Endodermal cell (in vitro differentiated cells): ENCODE measurements around the gene IL18. TPM values are rescaled to one million over a fixed set of nuclear protein-coding genes. Genes with fewer than 3 reads are reported as not detected.

Source experiments
- DNase-seq: peaks from one replicate; pipeline ENCODE4 v3.0.0-alpha.2; 2017
- H3K27ac ChIP-seq: 2 replicates; pipeline ENCODE4 v1.5.1; 2013; ENCODE audit warnings: mild to moderate bottlenecking, low read depth, low read length, moderate library complexity
- H3K27me3 ChIP-seq: 2 replicates; pipeline ENCODE4 v1.6.1; 2013; ENCODE audit warnings: mild to moderate bottlenecking, low read length, moderate library complexity; ENCODE audit not compliant: insufficient read depth, control insufficient read depth, poor library complexity, severe bottlenecking
- H3K36me3 ChIP-seq: 2 replicates; pipeline ENCODE4 v1.7.0; 2013; ENCODE audit warnings: mild to moderate bottlenecking, low read length, moderate library complexity; ENCODE audit not compliant: control insufficient read depth, insufficient read depth
- H3K4me1 ChIP-seq: one replicate; pipeline ENCODE4 v1.7.0; 2013; ENCODE audit warnings: low read length; ENCODE audit not compliant: control insufficient read depth, insufficient read depth
- H3K4me3 ChIP-seq: 2 replicates; pipeline ENCODE4 v1.5.1; 2013; ENCODE audit warnings: mild to moderate bottlenecking, low read length, moderate library complexity
- H3K9ac ChIP-seq: 2 replicates; pipeline ENCODE4 v1.6.1; 2013; ENCODE audit warnings: mild to moderate bottlenecking, low read length, moderate library complexity; ENCODE audit not compliant: poor library complexity, severe bottlenecking; ENCODE audit errors: extremely low read depth
- H3K9me3 ChIP-seq: 2 replicates; pipeline ENCODE4 v1.6.1; 2013; ENCODE audit warnings: mild to moderate bottlenecking, low read length, moderate library complexity; ENCODE audit not compliant: control insufficient read depth
- H3K27ac Mint-ChIP-seq: 2 replicates; pipeline ENCODE4 v1.8.0; 2020; ENCODE audit warnings: mixed read lengths
- H3K27me3 Mint-ChIP-seq: 2 replicates; pipeline ENCODE4 v1.8.0; 2021; ENCODE audit warnings: mild to moderate bottlenecking, mixed read lengths; ENCODE audit not compliant: insufficient read depth
- H3K36me3 Mint-ChIP-seq: 2 replicates; pipeline ENCODE4 v1.8.0; 2020; ENCODE audit warnings: low read depth, mixed read lengths
- H3K4me1 Mint-ChIP-seq: 2 replicates; pipeline ENCODE4 v1.8.0; 2020; ENCODE audit warnings: mixed read lengths
- H3K4me3 Mint-ChIP-seq: 2 replicates; pipeline ENCODE4 v1.8.0; 2020; ENCODE audit warnings: mild to moderate bottlenecking, moderate library complexity, mixed read lengths
- H3K9me3 Mint-ChIP-seq: 2 replicates; pipeline ENCODE4 v1.8.0; 2020; ENCODE audit warnings: mild to moderate bottlenecking, mixed read lengths
- WGBS, 2 experiments: methylation state at CpG; one replicate each; pipeline versions ENCODE4 v1.1.5 to v1.1.7; 2013; ENCODE audit warnings: missing lambda C conversion rate in 2 of 2, mixed read lengths in 1 of 2; ENCODE audit not compliant: insufficient coverage in 1 of 2, insufficient read length in 1 of 2; 5-methylcytosine and 5-hydroxymethylcytosine counted together
- total RNA-seq, 2 donors: library from RNA; stranded (reverse); fragmentation: NEBNext Ultra II Directional in 1 of 2; extraction: Animal tissue kit (Norgen Biotek cat#: 25700) in 1 of 2; gene quantifications; 2 replicates in 1 of 2; 3 replicates in 1 of 2; pipeline ENCODE4 v1.2.1, GENCODE V29; 2021
- TF ChIP-seq, protein P1 (sequence below): fragments of 200-600 bp; sonication (generic); conservative IDR thresholded peaks from 2 replicates; pipeline ENCODE4 v1.5.0; 2021; ENCODE audit warnings: antibody characterized with exemption, mild to moderate bottlenecking

Gene IL18
- total RNA-seq, 2 donors from 2014 or later, result 1.00 TPM; not detected in 1

DNA sequence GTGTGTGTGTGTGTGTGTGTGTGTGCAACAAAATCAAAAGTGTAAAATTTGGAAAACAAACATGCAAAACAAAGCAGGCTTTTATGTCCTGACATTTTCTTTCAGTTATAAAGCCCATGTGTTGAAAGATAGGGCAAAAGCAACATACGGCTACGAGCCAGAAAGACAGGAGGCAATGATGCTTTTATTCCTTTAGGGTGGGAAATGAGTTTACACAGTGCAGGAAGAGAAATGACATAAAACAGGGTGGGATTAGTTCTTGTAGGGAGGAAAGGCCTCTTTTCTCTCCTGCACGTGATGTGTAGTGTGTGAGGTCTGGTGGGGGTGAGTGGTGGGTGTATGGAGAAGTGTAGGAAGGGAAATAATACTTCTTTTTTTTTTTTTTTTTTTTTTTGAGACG lies 29.4 kb downstream of the IL18 start:
- Histone ChIP-seq H3K36me3 (no peaks in the 10 kb centered on the region), H3K4me3 (no peak overlapping the region), H3K4me1 (no peaks in the 10 kb centered on the region), H3K27me3 (no peaks in the 10 kb centered on the region), H3K9me3 (no peaks in the 10 kb centered on the region), H3K9ac (no peak overlapping the region), H3K27ac (no peak overlapping the region)
- H3K27ac Mint-ChIP-seq, result no peak overlapping the region
- no peaks in the 10 kb centered on the region for H3K9me3 Mint-ChIP-seq
- WGBS, 2 experiments, result 91 to 100% methylated on average over 2 of the region's 4 CpGs
- no peak overlapping the region for H3K4me3 Mint-ChIP-seq
- no peak for DNase-seq
- H3K4me1 Mint-ChIP-seq, result no peaks in the 10 kb centered on the region
- TF ChIP-seq, protein P1, sequence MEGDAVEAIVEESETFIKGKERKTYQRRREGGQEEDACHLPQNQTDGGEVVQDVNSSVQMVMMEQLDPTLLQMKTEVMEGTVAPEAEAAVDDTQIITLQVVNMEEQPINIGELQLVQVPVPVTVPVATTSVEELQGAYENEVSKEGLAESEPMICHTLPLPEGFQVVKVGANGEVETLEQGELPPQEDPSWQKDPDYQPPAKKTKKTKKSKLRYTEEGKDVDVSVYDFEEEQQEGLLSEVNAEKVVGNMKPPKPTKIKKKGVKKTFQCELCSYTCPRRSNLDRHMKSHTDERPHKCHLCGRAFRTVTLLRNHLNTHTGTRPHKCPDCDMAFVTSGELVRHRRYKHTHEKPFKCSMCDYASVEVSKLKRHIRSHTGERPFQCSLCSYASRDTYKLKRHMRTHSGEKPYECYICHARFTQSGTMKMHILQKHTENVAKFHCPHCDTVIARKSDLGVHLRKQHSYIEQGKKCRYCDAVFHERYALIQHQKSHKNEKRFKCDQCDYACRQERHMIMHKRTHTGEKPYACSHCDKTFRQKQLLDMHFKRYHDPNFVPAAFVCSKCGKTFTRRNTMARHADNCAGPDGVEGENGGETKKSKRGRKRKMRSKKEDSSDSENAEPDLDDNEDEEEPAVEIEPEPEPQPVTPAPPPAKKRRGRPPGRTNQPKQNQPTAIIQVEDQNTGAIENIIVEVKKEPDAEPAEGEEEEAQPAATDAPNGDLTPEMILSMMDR, result no peak
- no peaks in the 10 kb centered on the region for H3K36me3 Mint-ChIP-seq
- H3K27me3 Mint-ChIP-seq, result no peaks in the 10 kb centered on the region

DNA sequence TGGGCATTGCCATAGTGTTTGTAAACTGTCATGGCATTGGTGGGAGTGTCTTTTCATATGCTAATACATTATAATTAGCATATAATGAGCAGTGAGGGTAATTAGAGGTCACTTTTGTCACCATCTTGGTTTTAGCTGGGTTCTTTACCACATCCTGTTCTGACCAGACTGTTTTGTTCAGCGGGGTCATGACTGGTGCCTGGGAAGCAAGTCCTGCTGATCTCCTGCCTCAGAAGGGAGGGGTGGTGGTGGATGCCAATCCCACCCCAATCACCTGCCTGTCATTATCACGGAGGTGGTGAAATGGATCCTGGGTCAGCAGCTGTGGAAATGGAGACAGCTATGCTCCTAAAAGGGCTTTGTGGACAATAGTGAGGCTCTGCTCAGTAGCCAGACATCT lies 31.2 kb downstream of the IL18 start:
- H3K27me3 ChIP-seq, result no peaks in the 10 kb centered on the region
- H3K9ac ChIP-seq, result no peak overlapping the region
- Mint-ChIP-seq H3K27me3 (no peaks in the 10 kb centered on the region), H3K4me3 (no peak overlapping the region), H3K9me3 (no peaks in the 10 kb centered on the region), H3K27ac (no peak overlapping the region), H3K36me3 (no peaks in the 10 kb centered on the region), H3K4me1 (no peaks in the 10 kb centered on the region)
- H3K9me3 ChIP-seq, result no peaks in the 10 kb centered on the region
- TF ChIP-seq, protein P1, result no peak
- no peak overlapping the region for H3K27ac ChIP-seq
- WGBS, 2 experiments, result 82 to 100% methylated on average over 1 to 2 of the region's 2 CpGs
- no peak for DNase-seq
- H3K36me3 ChIP-seq, result no peaks in the 10 kb centered on the region
- H3K4me3 ChIP-seq, result no peak overlapping the region
- H3K4me1 ChIP-seq, result no peaks in the 10 kb centered on the region

DNA sequence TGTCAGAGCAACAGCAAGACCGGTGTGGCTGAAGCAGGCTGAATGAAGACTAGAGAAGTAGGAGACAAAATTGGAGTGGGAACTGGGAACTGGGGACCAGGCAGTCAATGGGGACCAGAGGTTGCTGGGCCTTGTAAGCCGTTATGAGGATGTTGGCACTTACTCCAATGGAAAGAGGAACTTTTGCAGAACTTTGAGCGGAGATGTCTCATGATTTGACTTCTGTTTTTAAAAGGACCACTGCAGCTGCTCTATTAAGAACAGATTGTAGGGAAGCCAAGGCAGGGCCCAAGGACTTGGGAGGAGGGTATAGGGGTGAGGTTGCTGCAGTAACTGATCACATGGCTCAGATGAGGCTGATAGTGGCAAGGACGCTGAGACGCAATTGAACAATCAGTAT lies 34.2 kb downstream of the IL18 start:
- H3K4me1 ChIP-seq, result no peaks in the 10 kb centered on the region
- H3K36me3 ChIP-seq, result no peaks in the 10 kb centered on the region
- H3K4me3 Mint-ChIP-seq, result no peak overlapping the region
- no peaks in the 10 kb centered on the region for H3K27me3 ChIP-seq
- WGBS, 2 experiments, result 91 to 98% methylated on average over 4 to 5 of the region's 5 CpGs
- H3K9ac ChIP-seq, result no peak overlapping the region
- TF ChIP-seq, protein P1, result no peak
- no peaks in the 10 kb centered on the region for H3K27me3 Mint-ChIP-seq
- no peaks in the 10 kb centered on the region for H3K36me3 Mint-ChIP-seq
- H3K4me3 ChIP-seq, result no peak overlapping the region
- no peaks in the 10 kb centered on the region for H3K9me3 Mint-ChIP-seq
- no peak overlapping the region for H3K27ac ChIP-seq
- no peaks in the 10 kb centered on the region for H3K4me1 Mint-ChIP-seq
- no peak for DNase-seq
- H3K27ac Mint-ChIP-seq, result no peak overlapping the region
- H3K9me3 ChIP-seq, result no peaks in the 10 kb centered on the region
